ENCODE results near the gene CLEC3B.

CLEC3B gene

DNA sequence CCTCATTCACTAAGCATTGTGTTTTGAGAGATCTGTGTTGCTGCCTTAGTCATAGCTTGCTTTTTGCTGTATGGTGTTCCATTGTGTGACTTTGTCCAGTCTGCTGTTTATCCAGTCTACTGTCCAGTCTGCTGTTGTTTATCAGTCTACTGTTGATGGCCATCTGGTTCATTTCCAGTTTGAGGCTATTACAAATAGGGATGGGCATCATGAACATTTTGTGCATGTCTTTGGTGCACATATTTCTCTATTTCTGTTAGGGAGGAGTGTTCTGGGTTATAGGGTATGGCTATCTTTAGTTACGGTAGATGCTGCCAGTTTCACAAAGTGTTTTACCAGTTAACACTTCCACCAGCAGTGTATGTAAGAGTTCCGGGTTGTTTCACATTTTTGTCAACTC, 22.2 kb upstream of the CLEC3B start:
- no peak for DNase-seq

DNA sequence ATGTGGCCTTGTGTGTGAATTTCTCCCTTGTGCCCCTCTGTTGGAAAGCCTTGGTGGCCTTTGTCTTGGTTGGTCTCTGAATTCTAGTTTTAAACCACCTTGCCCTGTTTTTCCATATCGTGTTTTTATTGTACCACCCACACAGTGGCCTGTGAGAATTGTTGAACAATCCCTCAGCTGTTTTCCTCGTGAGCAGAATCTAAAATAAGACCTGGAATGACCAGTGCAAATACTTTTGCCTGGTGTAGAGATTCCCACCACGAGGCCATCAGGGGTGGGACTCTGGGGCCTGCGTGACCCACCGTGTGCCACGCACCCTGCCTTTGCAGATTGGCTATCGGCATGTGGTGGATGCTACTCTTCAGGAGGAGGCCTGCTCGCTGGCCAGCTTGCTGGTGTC, 19.0 kb upstream of the CLEC3B start:
- no peak for DNase-seq

DNA sequence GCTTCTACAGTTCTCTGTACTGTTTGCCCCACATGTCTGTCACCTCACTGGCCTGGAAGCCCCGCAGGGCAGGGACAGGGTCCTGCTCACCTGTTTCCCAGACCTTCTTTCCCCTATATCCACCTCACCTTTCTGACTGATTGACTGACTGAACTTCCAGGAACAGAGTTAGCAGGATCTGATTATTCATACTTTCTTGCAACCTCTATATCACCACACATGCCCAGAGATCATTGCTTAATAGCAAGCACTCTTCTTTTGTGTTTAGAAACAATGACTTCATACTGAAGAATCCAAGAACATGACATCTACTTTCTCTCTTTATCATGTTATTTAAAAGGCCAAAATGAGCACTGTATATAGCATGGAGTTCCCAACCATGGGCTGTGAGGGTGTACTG, 18.0 kb upstream of the CLEC3B start:
- no peak for DNase-seq

DNA sequence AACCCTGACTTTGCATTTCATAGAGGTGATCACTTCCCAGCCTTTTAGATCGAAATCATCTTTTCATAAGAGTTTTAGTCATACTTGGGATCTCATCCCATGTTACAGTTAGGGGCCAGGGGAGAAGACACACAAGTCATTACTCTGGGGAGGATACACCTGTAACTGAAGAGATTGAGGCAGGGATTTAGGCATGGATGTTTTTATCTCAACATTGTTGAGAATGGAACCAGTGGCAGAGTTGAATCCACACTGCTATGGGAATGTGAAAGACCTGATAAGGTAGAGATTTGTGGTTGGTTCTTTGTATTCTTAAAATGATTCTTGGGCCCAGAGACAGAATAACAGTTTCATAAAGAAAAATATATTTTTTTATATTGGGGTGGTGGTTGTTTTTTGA, 16.2 kb upstream of the CLEC3B start:
- no peak for DNase-seq

DNA sequence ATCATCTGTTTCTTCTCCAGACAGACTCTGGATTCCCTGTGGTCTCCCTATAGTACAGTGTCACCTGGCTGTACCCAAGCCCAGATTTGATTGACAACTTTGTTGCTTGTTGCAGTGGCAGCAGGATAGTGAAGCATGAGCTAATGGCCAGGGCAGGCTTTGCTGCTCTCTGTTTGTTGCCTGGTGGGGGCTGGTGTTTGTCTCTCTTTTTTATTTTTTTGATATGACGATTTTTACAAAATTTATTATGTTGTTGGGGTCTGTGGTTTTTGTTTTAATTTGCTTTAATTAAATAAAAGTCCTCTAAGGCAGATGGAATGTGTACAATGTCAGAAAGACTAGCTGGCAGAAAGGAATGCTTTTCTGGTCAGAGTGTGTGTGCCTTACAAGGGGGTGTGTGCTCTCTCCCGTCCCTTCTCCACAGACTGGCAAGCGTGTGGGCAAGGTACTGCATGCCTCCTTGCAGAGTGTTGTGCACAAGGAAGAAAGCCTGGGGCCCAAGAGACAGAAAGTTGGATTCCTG, 15.2 kb upstream of the CLEC3B start:
- DNase-seq: no peak

DNA sequence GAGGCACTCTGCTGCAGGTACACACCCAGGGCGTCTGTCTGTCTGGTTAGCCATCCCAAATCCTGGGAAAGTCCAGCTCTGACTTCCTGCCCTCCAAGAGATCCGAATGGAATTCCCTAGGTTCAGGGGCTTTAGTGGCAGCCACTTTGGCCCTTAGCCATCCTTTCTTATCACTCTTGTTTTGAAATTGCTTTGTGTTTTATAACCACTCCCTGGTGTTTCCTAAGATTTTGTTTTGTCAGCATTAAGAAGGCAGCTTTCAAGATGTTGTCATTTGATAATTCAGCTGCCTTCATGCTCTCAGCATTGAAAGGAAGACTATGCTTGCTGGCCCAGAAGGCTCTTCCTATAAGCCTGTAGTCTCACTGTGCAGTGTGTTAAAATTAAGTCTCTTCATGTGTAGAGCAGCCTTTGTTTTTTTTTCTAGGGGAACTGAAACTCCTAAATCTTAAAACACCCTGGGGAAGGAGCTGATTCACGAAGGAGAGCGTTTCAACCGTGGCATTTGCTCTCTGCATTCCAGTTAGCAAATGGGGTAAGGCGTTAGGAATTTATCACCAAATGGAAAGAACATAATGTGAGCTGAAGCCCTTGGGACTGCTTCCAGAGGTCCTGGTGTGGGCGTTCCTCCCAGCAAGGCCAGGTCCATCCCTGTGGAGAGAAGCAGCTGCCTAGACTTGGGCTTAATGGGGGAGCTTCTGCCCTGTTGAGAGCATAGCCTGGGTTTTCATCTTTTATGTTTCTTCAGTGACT, 14.2 kb upstream of the CLEC3B start:
- DNase-seq: no peak

DNA sequence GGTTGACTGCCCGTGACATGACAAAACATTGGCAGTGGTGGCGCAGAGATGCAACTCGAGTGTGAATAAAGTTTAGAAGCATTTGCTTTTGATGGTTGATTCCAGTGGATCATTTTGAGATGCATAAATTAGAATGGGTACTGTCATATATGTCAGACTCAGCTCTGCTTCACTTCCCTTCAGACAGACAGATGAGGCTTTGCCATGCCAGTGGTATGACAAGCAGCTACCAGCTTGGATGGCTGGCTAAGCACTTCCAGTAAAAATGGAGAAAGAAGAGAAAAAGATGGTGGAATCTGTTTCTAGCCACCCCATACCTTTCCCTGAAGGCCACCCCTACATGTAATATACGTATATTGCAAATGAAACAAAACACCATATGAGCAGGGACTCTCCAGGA, 13.5 kb upstream of the CLEC3B start:
- no peak for DNase-seq

DNA sequence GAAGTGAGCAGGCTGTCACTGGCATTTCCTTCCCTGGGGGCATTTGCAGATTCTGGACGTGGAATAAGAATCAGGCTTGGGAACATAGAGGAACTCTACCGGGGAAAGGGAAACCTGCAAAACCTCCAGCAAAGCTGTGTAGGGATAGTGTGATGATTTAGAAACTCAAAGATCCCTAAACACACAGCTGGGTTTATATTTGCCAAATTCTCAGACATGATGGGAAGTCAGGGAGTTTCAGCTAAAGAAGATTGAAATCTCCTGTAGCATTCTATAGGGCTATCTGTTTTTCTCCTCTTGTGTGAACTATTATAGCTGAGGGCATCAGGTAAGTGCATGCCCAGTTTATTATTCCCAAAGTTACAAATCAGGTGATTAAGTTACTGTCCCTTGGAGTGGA, 9.2 kb upstream of the CLEC3B start:
- no peak for DNase-seq

DNA sequence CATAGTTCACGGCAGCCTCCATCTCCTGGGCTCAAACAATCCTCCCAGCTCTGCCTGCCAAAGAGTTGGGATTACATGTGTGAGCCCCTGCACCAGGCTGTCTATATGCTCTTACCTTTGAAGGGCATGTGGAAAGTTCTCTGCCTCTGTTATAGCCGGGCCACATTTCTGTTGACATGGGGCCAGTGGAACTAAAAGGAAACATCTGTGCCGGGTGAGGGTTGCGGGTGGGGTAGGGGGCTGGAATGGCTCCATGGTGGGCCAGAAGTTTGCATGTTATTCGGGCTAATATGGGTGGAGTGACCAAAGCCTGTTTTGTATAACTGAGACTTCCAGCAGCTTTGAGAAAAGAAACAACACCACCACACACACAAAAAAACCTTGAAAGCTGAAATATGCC, 8.3 kb upstream of the CLEC3B start:
- no peak for DNase-seq

DNA sequence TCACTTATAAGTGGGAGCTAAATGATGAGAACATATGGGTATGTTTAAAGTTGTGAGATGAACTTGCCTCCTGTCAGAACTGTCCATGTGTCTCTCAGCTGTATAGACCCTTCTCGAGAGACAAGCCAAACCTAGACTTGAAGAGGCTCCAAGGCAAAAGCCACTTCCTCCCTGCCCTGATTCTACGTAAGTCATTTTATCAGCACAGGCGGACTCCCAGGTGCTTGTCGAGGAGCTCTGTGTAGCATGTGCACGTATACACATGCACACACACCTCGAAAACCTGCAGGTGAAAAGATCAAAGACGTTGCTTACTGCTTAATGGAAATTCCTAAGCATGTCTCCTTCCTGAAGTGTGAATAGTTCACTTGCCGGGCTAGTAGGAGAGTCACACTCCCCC, 5.6 kb upstream of the CLEC3B start:
- DNase-seq: peak in 1 of 5 donors; percentile 12

DNA sequence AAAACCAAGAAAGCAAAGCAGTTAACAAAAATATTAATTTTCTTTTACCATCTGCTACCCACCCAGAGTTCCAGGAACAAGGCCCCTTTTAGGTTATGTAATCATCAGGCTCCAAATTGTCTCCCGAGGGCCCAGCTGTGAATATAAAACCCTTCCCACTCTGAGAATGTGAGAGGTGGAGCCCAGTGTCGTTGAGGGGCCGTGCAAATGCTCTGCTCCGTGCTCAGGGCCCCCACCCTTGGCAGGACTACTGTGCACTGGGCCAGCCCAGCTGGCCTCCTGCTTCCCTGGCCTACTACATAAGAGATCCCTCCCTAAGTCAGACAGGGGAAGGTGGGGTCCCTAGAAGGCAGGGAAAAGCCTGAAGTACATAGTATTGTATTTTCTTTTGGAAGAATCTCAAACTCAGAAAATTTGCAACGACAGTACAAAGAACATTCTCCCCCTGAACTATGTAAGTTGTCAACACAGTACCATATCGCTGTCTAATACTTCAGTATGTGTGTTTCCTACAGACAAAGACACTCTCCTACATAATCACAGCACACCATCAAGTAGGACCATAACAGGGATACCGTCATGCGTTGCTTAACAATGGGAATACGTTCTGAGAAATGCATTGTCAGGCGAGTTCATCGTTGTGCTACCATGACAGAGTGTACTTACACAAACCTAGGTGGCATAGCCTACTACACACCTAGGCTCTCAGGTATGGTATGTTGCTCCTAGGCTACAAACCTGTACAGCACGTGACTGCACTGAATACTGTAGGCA, 4.4 kb upstream of the CLEC3B start:
- no peak for DNase-seq

DNA sequence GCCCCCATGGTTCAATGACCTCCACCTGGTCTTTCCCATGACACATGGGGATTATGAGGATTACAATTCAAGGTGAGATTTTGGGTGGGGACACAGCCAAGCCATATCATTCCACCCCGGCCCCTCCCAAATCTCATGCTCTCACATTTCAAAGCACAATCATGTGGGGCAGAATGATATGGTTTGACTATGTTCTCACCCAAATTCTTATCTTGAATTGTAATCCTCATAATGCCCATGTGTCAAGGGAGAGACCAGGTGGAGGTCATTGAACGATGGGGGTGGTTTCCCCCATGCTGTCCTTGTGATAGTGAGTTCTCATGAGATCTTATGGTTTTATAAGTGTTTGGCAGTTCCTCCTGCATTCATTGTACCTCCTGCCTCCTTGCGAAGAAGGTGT, 2.4 kb upstream of the CLEC3B start:
- DNase-seq: no peak

DNA sequence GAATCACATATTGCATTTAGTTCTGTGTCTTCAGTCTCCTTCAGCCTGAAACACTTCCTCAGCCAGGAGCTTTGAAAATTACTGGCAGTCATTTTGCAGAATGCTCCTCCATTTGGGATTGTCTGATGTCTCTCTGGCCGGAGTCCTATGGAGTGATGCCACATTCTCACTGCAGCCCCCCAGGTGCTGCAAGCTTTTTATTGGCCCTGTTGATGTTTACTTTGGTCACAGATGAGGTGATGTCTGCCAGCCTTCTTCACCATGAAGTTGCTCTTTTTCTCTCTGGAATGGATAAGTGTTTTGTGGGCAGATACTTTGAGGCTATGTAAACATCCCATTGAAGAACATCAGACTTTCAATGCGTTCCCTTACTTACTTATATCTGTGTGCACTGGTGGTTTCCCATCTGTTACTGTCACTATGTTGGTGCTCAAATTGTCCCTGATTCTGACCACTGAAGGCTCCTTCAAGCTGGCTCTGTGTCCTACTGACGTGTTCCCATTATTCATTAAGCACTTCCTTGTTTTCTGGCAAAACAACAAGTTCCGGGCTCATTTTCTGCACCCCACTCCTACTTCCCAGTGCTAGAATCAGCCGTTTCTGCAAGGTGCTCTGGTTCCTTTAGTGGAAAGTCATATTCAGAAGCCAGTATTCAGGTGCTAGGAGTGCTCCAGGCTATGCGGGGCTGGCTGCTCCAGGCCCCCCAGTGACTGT, 1.4 kb upstream of the CLEC3B start:
- no peak for DNase-seq

DNA sequence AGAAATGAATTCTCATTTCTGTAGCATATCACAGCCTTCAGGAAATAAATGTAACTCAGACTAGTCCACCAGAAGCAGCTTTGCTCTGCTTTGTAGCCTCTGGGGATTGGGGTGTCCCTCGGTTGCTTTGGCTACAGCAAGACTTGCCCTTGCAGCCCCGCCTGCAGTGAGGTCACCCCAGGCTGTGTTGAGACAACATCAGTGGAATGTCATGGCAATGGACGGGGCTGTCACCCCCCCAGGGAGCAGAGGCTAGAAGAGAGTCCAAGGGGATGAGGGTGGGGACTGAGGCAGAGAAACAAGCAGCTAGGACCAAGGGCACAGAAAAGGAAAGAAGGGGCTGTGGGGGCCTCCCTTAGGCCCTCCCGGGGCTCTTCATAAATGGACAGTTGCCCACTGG, 854 bp downstream of the CLEC3B start:
- DNase-seq: no peak

DNA sequence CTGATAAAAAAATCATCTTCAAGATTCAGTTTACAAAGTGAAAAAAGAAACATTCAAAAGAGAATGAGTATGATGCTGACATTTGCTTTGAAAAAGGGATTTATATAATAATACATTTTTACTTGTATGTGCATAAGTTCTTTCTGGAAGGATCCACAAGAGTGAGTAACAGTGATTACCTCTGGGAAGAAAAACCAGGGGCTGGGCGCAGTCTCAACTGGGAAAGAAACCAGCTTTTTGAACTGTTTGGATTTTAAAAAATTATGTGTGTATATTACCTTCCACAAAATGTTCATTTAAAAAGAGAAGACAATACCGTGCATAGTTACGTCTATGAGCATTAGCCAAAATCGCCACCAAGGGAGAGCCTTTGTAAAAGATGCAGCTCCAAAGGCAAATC, 1.3 kb downstream of the CLEC3B start:
- DNase-seq: no peak

DNA sequence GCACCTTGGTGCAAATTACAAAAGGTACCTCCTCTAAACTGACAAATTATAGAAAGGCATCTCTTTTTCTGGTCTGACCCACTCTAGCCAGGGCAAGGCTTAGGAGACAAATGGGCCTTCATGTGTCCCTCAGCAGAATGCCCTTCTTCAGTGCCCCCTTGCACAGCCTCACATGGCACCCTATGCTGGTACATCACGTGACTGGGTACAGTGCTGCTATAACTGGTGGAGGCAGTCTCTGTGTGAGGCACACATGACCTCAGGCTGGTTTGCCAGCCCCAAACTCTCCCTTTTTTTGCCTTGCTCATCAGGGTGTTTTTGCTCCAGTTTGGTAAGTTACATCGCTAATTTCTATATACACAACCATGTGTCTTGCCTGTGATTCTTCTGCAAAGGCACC, 3.1 kb downstream of the CLEC3B start:
- no peak for DNase-seq

DNA sequence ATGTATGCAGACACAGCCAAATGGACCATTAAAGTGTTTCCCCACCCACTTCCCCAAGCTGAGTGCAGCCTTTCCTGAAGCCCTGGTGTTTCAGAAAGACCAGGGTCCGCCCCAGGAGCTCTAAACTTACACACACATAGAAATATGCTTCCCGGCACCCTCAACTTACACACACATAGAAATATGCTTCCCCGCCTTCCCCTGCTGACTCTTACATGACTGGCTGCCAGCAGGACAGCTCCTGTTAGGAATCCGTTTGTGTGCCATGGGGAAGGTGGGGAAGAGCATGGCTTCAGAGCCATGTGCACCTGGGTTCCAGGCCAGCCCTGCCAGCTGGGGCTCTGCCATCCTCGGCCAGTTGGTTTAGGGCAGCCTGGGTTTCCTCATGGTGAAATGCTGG, 3.6 kb downstream of the CLEC3B start:
- DNase-seq: no peak

DNA sequence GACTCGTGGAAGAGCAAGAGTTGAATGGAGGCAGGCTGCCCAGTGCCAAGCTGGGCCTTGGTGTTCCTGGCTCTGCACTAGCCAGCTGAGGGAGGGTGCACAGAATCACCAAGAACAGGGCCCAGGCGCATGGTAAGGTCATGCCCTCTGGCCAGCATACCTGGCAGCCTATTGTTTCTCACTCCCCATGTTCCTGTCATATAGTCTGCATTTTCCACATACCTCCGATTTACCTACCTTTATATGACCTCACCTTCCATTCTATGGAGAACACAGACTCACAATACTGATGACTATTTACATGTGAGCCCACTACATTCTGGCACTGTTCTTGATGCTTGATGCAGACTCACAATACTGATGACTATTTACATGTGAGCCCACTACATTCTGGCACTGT, 5.4 kb downstream of the CLEC3B start:
- no peak for DNase-seq

DNA sequence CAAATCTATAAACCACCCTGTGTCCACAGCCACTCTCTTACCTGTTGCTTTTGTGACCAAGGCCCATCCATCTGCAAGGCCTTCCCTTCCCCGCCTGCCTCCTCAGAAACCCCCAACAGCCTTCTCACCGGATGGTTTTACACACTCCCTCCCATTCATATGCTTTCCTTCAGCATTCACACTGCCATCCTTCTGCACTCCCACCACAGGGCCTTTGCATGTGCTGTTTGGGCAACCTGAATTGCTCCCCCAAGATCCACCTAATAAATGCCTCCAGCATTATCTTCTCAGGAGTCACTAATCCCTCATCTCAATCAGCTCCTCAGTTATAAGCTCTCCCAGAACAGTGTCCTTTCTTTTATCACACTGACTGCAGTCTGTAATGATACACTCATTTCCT, 6.0 kb downstream of the CLEC3B start:
- DNase-seq: no peak

DNA sequence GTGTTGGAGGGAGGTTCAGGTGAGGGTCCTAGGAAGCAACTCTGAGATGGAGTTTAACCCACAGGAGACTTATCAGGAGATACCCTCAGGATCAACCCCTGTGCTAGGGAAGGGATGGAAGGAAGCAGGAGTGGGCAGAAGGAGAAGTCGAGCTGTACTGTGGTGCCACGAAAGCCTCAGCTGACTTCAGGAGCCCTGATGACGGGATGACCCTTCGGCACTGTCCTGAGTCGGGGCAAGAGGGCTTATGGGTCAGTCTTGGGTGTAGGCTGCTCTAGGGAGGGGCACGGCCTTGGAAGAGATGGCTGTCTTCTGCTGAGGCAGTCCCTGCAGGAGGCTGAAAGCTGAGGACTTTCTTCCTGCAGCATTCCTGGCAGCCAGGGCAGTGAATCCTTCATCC, 7.7 kb downstream of the CLEC3B start:
- no peak for DNase-seq

DNA sequence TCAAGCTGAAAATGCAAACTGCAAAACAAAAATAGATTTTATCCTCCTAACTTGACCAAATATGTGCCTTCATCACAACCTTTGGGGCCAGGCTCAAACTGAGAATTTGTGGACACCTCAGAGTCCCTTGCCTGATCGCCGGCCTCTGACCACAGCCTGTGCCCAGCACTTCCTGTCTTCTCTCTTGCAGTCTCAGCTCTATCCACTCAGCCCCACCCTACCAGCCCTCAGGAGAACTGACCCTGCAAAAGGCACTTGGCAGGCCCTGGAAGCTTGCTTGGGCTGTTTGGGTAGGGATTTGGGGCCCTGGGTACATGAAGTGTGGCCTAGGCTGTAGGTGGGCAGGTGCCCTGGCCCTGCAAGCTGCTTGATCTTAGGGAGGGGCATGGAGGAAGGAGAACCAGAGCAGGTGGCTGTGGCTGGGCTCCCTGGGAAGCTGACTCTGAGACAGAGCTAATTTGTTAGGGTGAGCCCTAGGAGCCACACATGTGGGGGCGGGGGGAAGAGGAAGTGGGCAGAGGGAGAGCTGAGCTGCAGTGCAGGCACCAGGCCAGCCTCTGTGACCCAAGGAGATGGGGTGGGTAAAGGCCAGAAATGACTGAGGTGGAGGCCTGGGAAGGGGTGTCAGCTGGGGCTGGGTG, 8.6 kb downstream of the CLEC3B start:
- DNase-seq: no peak

DNA sequence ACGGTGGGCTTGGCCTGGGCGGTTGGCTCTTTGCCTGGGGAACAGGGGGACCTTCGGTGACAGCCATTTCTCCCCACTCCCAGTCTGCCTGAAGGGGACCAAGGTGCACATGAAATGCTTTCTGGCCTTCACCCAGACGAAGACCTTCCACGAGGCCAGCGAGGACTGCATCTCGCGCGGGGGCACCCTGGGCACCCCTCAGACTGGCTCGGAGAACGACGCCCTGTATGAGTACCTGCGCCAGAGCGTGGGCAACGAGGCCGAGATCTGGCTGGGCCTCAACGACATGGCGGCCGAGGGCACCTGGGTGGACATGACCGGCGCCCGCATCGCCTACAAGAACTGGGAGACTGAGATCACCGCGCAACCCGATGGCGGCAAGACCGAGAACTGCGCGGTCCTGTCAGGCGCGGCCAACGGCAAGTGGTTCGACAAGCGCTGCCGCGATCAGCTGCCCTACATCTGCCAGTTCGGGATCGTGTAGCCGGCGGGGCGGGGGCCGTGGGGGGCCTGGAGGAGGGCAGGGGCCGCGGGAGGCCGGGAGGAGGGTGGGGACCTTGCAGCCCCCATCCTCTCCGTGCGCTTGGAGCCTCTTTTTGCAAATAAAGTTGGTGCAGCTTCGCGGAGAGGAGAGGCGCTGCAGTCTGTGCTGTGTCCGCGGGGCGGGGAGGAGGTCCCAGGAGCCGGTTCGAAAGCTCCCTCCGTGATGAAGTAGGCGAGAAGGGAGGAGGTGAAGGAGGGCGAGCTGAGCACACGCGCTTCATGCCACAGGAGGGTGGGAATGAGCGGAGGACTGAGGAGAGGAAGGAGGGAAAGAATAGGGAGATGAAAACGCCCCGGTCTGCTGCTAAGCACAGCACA, 9.6 kb downstream of the CLEC3B start:
- DNase-seq: peak in 1 of 5 donors; percentile 22
